A673 (cell line): ENCODE measurements around the gene RNU7-1.

Experiments
- CTCF ChIP-seq: fragments of 300-800, 200-600 bp; sonication (generic); conservative IDR thresholded peaks from 2 replicates; pipeline ENCODE4 v1.5.1; 2017; ENCODE audit warnings: low read depth, mild to moderate bottlenecking, antibody characterized with exemption, low read length, moderate library complexity, mixed read lengths
- EZH2 ChIP-seq: fragments of 200-600 bp; sonication (generic); IDR thresholded peaks from 2 replicates; pipeline ENCODE4 v1.6.1; 2017; ENCODE audit warnings: borderline replicate concordance, low read depth, mild to moderate bottlenecking, mixed read lengths, antibody characterized with exemption, low read length; ENCODE audit not compliant: poor library complexity, severe bottlenecking

DNA sequence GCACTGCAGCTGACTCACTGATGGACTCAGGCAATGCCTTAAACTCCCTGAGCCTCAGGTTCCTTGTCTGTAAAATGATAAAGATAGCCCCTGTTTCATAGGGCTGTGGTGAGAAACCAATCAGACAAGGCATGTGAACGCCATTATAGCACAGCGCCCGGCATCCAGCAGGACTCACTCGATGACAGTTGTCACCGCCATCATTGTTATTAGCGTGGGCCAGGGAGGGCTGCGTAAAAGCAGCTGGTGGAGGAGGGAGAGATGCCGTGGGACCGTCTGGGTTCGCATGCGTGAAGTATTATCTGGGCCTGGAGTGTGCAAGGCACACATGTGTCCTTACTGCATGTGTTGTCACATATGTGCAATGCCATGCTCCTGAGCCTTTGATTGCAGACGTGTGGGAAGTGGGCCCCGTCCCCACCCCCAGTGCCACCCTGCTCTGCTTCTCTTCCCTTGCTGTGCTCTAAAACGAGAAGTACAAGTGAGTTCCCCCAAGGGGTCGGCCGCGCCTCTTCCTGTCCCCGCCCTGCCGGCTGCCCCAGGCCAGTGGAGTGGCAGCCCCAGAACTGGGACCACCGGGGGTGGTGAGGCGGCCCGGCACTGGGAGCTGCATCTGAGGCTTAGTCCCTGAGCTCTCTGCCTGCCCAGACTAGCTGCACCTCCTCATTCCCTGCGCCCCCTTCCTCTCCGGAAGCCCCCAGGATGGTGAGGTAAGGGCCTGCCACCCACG, 7.4 kb downstream of the RNU7-1 start, which contains the start of gene PTPN6:
- TF ChIP-seq CTCF (no peak), EZH2 (no peak)
